ENCODE results near the gene ARL10. TPM values are rescaled to one million over a fixed set of nuclear protein-coding genes. Genes with fewer than 3 reads are reported as not detected.
A peak's percentile ranks its signal among the peaks of the same experiment; 100 is the strongest.
"Not testable (repeated sequence)": the region's sequence is repeated elsewhere in the genome, so short reads cannot be mapped to it uniquely, and the experiment has no call there.

ARL10 gene
- total RNA-seq, 1 donor from 2014 or later: 4.2 TPM

GRCh38 chr5:176401281-176402205 is 36.3 kb downstream of the ARL10 start:
- FAIRE-seq (no peak), DNase-seq (ENCODE audit: low read depth) (no peak)
- Histone ChIP-seq H3K36me3 (ENCODE audit: control insufficient read depth, insufficient read depth, low read length) (peaks cover 18% of the 10 kb centered on the region), H3K27me3 (ENCODE audit: control insufficient read depth, insufficient read depth, low read length) (no peaks in the 10 kb centered on the region), H3K4me3 (ENCODE audit: low read depth, low read length) (no peak overlapping the region)
- no peak for TF ChIP-seq CTCF (IDR thresholded peaks at IDR 0.05; ENCODE audit: insufficient read depth, low read length, severe bottlenecking)

- no peak overlapping the region for H3K4me3 ChIP-seq (ENCODE audit: low read depth, low read length)
- H3K27me3 ChIP-seq (ENCODE audit: control insufficient read depth, insufficient read depth, low read length): no peaks in the 10 kb centered on the region
- TF ChIP-seq CTCF (IDR thresholded peaks at IDR 0.05; ENCODE audit: insufficient read depth, low read length, severe bottlenecking): peak; percentile 19
- DNase-seq (ENCODE audit: low read depth): no peak
- FAIRE-seq: no peak
- peaks cover 19% of the 10 kb centered on the region for H3K36me3 ChIP-seq (ENCODE audit: control insufficient read depth, insufficient read depth, low read length)
These were observed 40.6 kb downstream of the ARL10 start for GRCh38 chr5:176405656-176406435.

- no peak for TF ChIP-seq CTCF (IDR thresholded peaks at IDR 0.05; ENCODE audit: insufficient read depth, low read length, severe bottlenecking)
- no peaks in the 10 kb centered on the region for H3K27me3 ChIP-seq (ENCODE audit: control insufficient read depth, insufficient read depth, low read length)
- H3K36me3 ChIP-seq (ENCODE audit: control insufficient read depth, insufficient read depth, low read length): peaks cover 19% of the 10 kb centered on the region
- no peak for DNase-seq (ENCODE audit: low read depth)
- no peak overlapping the region for H3K4me3 ChIP-seq (ENCODE audit: low read depth, low read length)
- FAIRE-seq: peak; percentile 93
These were observed 41.3 kb downstream of the ARL10 start for GRCh38 chr5:176406436-176407052.

GRCh38 chr5:176407456-176408251 is 42.4 kb downstream of the ARL10 start:
- peaks cover 19% of the 10 kb centered on the region for H3K36me3 ChIP-seq (ENCODE audit: control insufficient read depth, insufficient read depth, low read length)
- DNase-seq (ENCODE audit: low read depth): no peak
- no peaks in the 10 kb centered on the region for H3K27me3 ChIP-seq (ENCODE audit: control insufficient read depth, insufficient read depth, low read length)

GRCh38 chr5:176408252-176408573 is 42.9 kb downstream of the ARL10 start:
- DNase-seq (ENCODE audit: low read depth); H3K27me3 ChIP-seq (ENCODE audit: control insufficient read depth, insufficient read depth, low read length); FAIRE-seq; H3K4me3 ChIP-seq (ENCODE audit: low read depth, low read length): not testable (repeated sequence)
- H3K36me3 ChIP-seq (ENCODE audit: control insufficient read depth, insufficient read depth, low read length): peaks cover 19% of the 10 kb centered on the region

More at GRCh38 chr5:176407456-176408251, 42.4 kb downstream of the ARL10 start:
- FAIRE-seq: no peak
- no peak overlapping the region for H3K4me3 ChIP-seq (ENCODE audit: low read depth, low read length)
- no peak for TF ChIP-seq CTCF (IDR thresholded peaks at IDR 0.05; ENCODE audit: insufficient read depth, low read length, severe bottlenecking)

Measured in bronchial epithelial cell (primary cell).